Esophagus squamous epithelium (tissue), 5 donors: ENCODE results near the gene IPO11. TPM values are rescaled to one million over a fixed set of nuclear protein-coding genes. Genes with fewer than 3 reads are reported as not detected.

Source experiments
- DNase-seq: peaks from one replicate; lab custom pipeline; 2025; lab: John Stamatoyannopoulos, UW
- H3K27ac ChIP-seq, 4 donors: fragments of 200-600 bp; sonication (generic); one replicate each; pipeline ENCODE4 v1.5.1; 2016 to 2019; ENCODE audit warnings: mild to moderate bottlenecking in 1 of 4
- H3K27me3 ChIP-seq, 4 donors: fragments of 200-600 bp; sonication (generic); 1 replicate in 3 of 4; 2 replicates in 1 of 4; pipeline versions ENCODE4 v1.5.1 to v1.6.0; 2017 to 2021; ENCODE audit warnings: antibody characterized with exemption in 1 of 4
- H3K36me3 ChIP-seq, 3 donors: fragments of 200-600 bp; sonication (generic); one replicate each; pipeline ENCODE4 v1.5.1; 2016 to 2019
- H3K4me1 ChIP-seq, 3 donors: fragments of 200-600 bp; sonication (generic); one replicate each; pipeline ENCODE4 v1.5.1; 2017 to 2019
- H3K4me3 ChIP-seq, 4 donors: fragments of 200-600 bp; sonication (generic); 1 replicate in 3 of 4; 2 replicates in 1 of 4; pipeline ENCODE4 v1.5.1; 2016 to 2019; ENCODE audit warnings: mild to moderate bottlenecking in 2 of 4, moderate library complexity in 1 of 4
- H3K9me3 ChIP-seq, 3 donors: fragments of 200-600 bp; sonication (generic); one replicate each; pipeline ENCODE4 v1.5.1; 2016 to 2019
- POLR2A ChIP-seq, 4 donors: fragments of 450-650 bp; IDR thresholded peaks; one replicate each; pipeline ENCODE4 v1.6.1; 2017; ENCODE audit warnings: antibody characterized with exemption in 4 of 4, mild to moderate bottlenecking in 4 of 4, moderate library complexity in 3 of 4
- WGBS, 2 donors: methylation state at CpG; one replicate each; pipeline ENCODE4 v1.1.5; 2018; 5-methylcytosine and 5-hydroxymethylcytosine counted together
- intact Hi-C: fragments of 100-400 bp; cut with DNase I; formaldehyde crosslinking; loops from one replicate; pipeline ENCODE4 v1.15.0; 2022
- total RNA-seq, 4 donors: library from RNA; depleted of rRNA; stranded (reverse); fragments of >200 nt; gene quantifications; one replicate each; pipeline ENCODE4 v1.1.0, GENCODE V29; 2016
- TF ChIP-seq, protein P1 (sequence below), 6 experiments: fragments of 450-650 bp in 4 of 6; fragments of 200-600 bp in 2 of 6; sonication (generic) in 2 of 6; IDR thresholded peaks; one replicate each; pipeline ENCODE4 v1.5.1; 2016 to 2019; ENCODE audit warnings: antibody characterized with exemption in 6 of 6, mild to moderate bottlenecking in 4 of 6, moderate library complexity in 4 of 6
- donor health status: DM: yes; HTN: yes; CAD: no.

IPO11 gene
- total RNA-seq, 4 donors from 2014 or later: 8.8 to 29.0 (median 20.3) TPM

DNA sequence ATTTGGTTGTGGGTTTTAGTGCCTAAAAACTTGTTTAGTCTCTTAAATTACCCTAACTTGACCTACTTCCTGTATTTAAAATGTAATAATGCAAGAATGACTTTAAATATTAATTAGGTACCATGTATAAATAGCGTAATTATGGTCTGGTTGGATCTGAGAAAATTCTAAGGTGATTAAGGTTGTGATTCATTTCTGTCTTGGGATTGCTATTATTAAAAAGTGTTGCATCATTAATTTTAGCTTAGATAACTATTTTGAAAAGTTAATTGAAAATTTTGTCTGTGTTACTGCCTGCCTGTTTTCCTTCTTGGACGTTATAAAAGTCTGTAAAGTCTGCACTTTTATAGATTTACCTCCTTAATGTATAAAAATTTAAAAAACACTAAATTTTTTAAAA is 177.8 kb downstream of the IPO11 start:
- Histone ChIP-seq H3K9me3 (no peaks in the 10 kb centered on the region), H3K27me3 (no peaks in the 10 kb centered on the region), H3K4me3 (no peak overlapping the region), H3K27ac (no peak overlapping the region), H3K36me3 (peaks cover 0 to 39% (median 5%) of the 10 kb centered on the region in 3 donors), H3K4me1 (no peaks in the 10 kb centered on the region)
- WGBS, 2 donors: 86 to 92% methylated on average over 2 of the region's 2 CpGs
- intact Hi-C loops: no loop called here
- TF ChIP-seq, protein P1, sequence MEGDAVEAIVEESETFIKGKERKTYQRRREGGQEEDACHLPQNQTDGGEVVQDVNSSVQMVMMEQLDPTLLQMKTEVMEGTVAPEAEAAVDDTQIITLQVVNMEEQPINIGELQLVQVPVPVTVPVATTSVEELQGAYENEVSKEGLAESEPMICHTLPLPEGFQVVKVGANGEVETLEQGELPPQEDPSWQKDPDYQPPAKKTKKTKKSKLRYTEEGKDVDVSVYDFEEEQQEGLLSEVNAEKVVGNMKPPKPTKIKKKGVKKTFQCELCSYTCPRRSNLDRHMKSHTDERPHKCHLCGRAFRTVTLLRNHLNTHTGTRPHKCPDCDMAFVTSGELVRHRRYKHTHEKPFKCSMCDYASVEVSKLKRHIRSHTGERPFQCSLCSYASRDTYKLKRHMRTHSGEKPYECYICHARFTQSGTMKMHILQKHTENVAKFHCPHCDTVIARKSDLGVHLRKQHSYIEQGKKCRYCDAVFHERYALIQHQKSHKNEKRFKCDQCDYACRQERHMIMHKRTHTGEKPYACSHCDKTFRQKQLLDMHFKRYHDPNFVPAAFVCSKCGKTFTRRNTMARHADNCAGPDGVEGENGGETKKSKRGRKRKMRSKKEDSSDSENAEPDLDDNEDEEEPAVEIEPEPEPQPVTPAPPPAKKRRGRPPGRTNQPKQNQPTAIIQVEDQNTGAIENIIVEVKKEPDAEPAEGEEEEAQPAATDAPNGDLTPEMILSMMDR (IDR thresholded peaks at IDR 0.05): no peak
- TF ChIP-seq POLR2A (IDR thresholded peaks at IDR 0.05): no peak
- no peak for DNase-seq

DNA sequence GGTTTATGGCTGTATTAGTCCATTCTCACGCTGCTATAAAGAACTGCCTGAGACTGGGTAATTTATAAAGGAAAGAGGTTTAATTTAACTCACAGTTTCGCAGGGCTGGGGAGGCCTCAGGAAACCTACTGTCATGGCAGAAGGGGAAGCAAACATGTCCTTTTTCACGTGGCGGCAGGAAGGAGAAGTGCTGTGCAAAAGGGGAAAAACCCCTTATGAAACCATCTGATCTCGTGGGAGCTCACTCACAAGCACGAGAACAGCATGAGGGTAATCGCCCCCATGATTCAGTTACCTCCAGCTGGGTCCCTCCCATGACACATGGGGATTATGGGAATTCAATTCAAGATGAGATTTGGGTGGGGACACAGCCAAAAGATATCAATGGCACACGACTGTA is 180.0 kb downstream of the IPO11 start:
- WGBS, 2 donors: 84 to 86% methylated on average over 8 of the region's 8 CpGs
- no peaks in the 10 kb centered on the region for H3K4me1 ChIP-seq
- TF ChIP-seq, protein P1 (IDR thresholded peaks at IDR 0.05): no peak
- no peak for TF ChIP-seq POLR2A (IDR thresholded peaks at IDR 0.05)
- no peaks in the 10 kb centered on the region for H3K27me3 ChIP-seq
- peaks cover 0 to 38% (median 5%) of the 10 kb centered on the region in 3 donors for H3K36me3 ChIP-seq
- intact Hi-C loops: no loop called here
- DNase-seq: no peak
- H3K9me3 ChIP-seq: no peaks in the 10 kb centered on the region
- H3K27ac ChIP-seq: no peak overlapping the region
- H3K4me3 ChIP-seq: no peak overlapping the region

DNA sequence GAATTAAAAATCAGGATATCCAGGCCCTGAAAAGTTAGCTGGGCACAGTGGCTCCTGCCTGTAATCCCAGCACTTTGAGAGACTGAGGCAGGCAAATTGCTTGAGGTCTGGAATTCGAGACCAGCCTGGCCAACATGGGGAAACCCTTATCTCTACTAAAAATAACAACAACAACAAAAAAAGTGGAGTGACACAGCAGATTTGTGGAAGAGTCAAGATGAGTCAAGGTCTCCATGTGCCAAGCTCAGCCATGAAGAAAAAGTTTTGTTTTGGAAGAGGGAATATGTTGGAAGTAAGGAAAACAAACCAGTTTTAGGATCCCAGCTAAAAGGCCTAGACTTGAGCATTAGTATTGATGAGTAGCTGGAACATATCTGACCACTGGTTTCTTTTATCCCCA is 180.8 kb downstream of the IPO11 start:
- Histone ChIP-seq H3K27me3 (no peaks in the 10 kb centered on the region), H3K4me3 (no peak overlapping the region), H3K4me1 (no peaks in the 10 kb centered on the region), H3K36me3 (peaks cover 0 to 31% (median 5%) of the 10 kb centered on the region in 3 donors), H3K27ac (no peak overlapping the region), H3K9me3 (no peaks in the 10 kb centered on the region)
- DNase-seq: no peak
- intact Hi-C loops: no loop called here
- TF ChIP-seq, protein P1 (IDR thresholded peaks at IDR 0.05): no peak
- TF ChIP-seq POLR2A (IDR thresholded peaks at IDR 0.05): no peak
- 82 to 91% methylated on average over 1 of the region's 1 CpG for WGBS, 2 donors

DNA sequence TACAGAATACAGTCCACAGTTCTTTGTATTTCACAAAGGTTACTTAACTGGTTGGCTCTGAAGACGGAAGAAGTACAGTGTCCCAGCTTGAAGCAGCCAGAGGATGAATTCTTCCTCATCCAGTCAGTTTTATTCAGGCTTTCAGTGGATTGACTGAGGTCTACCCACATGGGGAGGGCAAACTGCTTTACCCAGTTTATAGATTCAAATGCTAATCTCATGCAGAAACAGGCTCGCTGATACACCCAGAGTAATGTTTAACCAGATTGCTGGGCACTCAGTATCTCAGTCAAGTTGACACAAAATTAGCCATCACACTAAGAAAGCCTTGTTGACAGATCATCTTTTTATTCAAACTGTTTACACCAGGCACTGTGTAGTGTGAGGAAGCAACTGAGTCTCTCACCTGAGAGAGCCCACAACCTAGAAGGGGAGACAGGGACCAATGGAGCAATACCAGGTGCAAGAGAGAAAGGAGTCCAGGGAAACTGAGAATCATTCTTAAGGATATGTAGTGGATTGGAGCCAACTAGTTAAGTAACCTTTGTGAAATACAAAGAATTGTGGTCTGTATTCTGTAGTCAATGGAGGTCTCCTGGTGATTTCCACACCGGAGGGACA is 181.9 kb downstream of the IPO11 start:
- no peaks in the 10 kb centered on the region for H3K9me3 ChIP-seq
- intact Hi-C loops: no loop called here
- no peak for DNase-seq

DNA sequence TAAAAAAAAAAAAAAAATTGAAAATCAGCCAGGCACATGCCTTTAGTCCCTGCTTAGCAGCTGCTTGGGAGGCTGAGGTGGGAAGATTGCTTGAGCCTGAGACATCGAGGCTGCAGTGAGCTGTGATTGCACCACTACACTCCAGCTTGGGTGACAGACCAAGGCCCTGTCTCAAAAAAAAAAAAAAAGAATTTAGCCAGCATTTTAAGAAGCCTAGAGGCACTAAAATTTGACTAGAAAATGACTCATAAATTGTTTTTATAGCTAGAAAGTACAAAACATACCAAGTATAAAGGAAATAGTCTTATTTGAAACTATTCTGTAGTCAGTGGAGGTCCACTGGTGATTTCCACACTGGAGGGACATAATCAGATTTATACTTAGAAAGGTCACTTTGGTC is 183.5 kb downstream of the IPO11 start:
- TF ChIP-seq, protein P1 (IDR thresholded peaks at IDR 0.05): no peak
- TF ChIP-seq POLR2A (IDR thresholded peaks at IDR 0.05): no peak
- H3K4me1 ChIP-seq: no peaks in the 10 kb centered on the region
- intact Hi-C loops: no loop called here
- no peak overlapping the region for H3K27ac ChIP-seq
- peaks cover 0 to 29% (median 5%) of the 10 kb centered on the region in 3 donors for H3K36me3 ChIP-seq
- WGBS, 2 donors: 89 to 100% methylated on average over 1 of the region's 1 CpG
- H3K9me3 ChIP-seq: no peaks in the 10 kb centered on the region
- no peak overlapping the region for H3K4me3 ChIP-seq
- no peak for DNase-seq
- no peaks in the 10 kb centered on the region for H3K27me3 ChIP-seq

More for the DNA sequence above, 181.9 kb downstream of the IPO11 start:
- H3K4me1 ChIP-seq: no peaks in the 10 kb centered on the region
- H3K27me3 ChIP-seq: no peaks in the 10 kb centered on the region
- TF ChIP-seq, protein P1 (IDR thresholded peaks at IDR 0.05): no peak
- TF ChIP-seq POLR2A (IDR thresholded peaks at IDR 0.05): no peak
- no peak overlapping the region for H3K27ac ChIP-seq
- 98 to 100% methylated on average over 3 of the region's 3 CpGs for WGBS, 2 donors
- H3K4me3 ChIP-seq: no peak overlapping the region
- H3K36me3 ChIP-seq: peaks cover 0 to 29% (median 5%) of the 10 kb centered on the region in 3 donors
